Thoracic aorta (tissue), 2 donors: ENCODE results near the gene ZNF202. TPM values are rescaled to one million over a fixed set of nuclear protein-coding genes. Genes with fewer than 3 reads are reported as not detected.

Source experiments
- ATAC-seq: fragments of 150-250 bp; one replicate; pipeline ENCODE4 v1.8.0; 2017; ENCODE audit warnings: low read depth; ENCODE audit not compliant: insufficient number of reproducible peaks, low FRiP score
- DNase-seq: peaks from one replicate; pipeline ENCODE4 v3.0.0-alpha.2; 2020; ENCODE audit warnings: low spot score
- H3K27ac ChIP-seq, 2 donors: fragments of 200-600 bp; sonication (generic); 1 replicate in 1 of 2; 2 replicates in 1 of 2; pipeline ENCODE4 v1.5.1; 2016; ENCODE audit warnings: mild to moderate bottlenecking in 2 of 2, moderate library complexity in 2 of 2
- H3K27me3 ChIP-seq: fragments of 200-600 bp; sonication (generic); replicated peaks from 2 replicates; pipeline ENCODE4 v1.6.0; 2016; ENCODE audit warnings: mild to moderate bottlenecking; ENCODE audit not compliant: insufficient read depth
- H3K36me3 ChIP-seq: fragments of 200-600 bp; sonication (generic); one replicate; pipeline ENCODE4 v1.5.1; 2016
- H3K4me1 ChIP-seq, 2 donors: fragments of 200-600 bp; sonication (generic); 1 replicate in 1 of 2; 2 replicates in 1 of 2; pipeline versions ENCODE4 v1.5.1 to v1.6.0; 2016; ENCODE audit warnings: low read depth in 2 of 2, mild to moderate bottlenecking in 1 of 2; ENCODE audit not compliant: control insufficient read depth in 1 of 2
- H3K4me3 ChIP-seq: fragments of 200-600 bp; sonication (generic); 2 replicates; pipeline ENCODE4 v1.5.1; 2016; ENCODE audit warnings: mild to moderate bottlenecking
- H3K9me3 ChIP-seq: fragments of 200-600 bp; sonication (generic); 2 replicates; pipeline ENCODE4 v1.5.1; 2016
- CTCF ChIP-seq: fragments of 200-600 bp; sonication (generic); IDR thresholded peaks from one replicate; pipeline ENCODE4 v1.5.1; 2019; ENCODE audit warnings: antibody characterized with exemption
- total RNA-seq, 2 donors: library from RNA; depleted of rRNA; stranded (reverse); fragments of >200 nt; gene quantifications; one replicate each; pipeline versions ENCODE4 v1.1.0 to v1.2.3, GENCODE V29; 2016

Gene ZNF202
- total RNA-seq, 2 donors from 2014 or later, result 3.9 to 10.9 TPM

- H3K4me1 ChIP-seq, result no peaks in the 10 kb centered on the region
- ATAC-seq (no peak), DNase-seq (no peak)
- H3K27ac ChIP-seq, result no peak overlapping the region
- no peaks in the 10 kb centered on the region for H3K27me3 ChIP-seq
- H3K36me3 ChIP-seq, result no peaks in the 10 kb centered on the region
- no peak for TF ChIP-seq CTCF
- no peak overlapping the region for H3K4me3 ChIP-seq
- H3K9me3 ChIP-seq, result no peaks in the 10 kb centered on the region
Observed at GRCh38 chr11:123692961-123693360, 48.5 kb downstream of the ZNF202 start.

DNA sequence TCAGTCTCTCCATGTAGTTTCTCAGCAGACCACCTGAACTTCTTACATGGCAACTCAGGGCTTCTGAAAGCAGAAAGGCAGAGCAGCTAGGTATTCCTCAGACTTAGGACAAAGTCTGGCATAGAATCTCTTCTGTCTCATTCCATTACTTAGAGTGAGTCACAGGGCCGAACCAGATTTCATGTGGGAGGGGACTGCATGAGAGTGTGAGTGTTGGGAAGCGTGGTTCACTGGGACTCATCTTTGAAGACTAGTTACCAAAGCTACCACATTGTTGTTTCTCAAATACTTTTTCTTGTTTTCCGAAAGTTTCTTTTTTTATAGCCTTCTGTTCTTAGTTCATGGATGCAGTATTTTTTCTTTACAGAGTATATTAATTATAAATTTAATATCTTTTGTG is 51.0 kb downstream of the ZNF202 start:
- TF ChIP-seq CTCF, result no peak
- no peaks in the 10 kb centered on the region for H3K4me1 ChIP-seq
- no peak for DNase-seq
- no peak overlapping the region for H3K4me3 ChIP-seq
- no peak overlapping the region for H3K27ac ChIP-seq
- no peaks in the 10 kb centered on the region for H3K27me3 ChIP-seq
- no peaks in the 10 kb centered on the region for H3K9me3 ChIP-seq
- no peak for ATAC-seq
- no peaks in the 10 kb centered on the region for H3K36me3 ChIP-seq

- DNase-seq, result no peak
- no peak for ATAC-seq
- H3K36me3 ChIP-seq, result no peaks in the 10 kb centered on the region
- no peaks in the 10 kb centered on the region for H3K4me1 ChIP-seq
- no peak for TF ChIP-seq CTCF
- no peak overlapping the region for H3K4me3 ChIP-seq
- H3K27ac ChIP-seq, result no peak overlapping the region
- H3K27me3 ChIP-seq, result no peaks in the 10 kb centered on the region
- no peaks in the 10 kb centered on the region for H3K9me3 ChIP-seq
Observed at GRCh38 chr11:123684601-123685000, 56.9 kb downstream of the ZNF202 start.

DNA sequence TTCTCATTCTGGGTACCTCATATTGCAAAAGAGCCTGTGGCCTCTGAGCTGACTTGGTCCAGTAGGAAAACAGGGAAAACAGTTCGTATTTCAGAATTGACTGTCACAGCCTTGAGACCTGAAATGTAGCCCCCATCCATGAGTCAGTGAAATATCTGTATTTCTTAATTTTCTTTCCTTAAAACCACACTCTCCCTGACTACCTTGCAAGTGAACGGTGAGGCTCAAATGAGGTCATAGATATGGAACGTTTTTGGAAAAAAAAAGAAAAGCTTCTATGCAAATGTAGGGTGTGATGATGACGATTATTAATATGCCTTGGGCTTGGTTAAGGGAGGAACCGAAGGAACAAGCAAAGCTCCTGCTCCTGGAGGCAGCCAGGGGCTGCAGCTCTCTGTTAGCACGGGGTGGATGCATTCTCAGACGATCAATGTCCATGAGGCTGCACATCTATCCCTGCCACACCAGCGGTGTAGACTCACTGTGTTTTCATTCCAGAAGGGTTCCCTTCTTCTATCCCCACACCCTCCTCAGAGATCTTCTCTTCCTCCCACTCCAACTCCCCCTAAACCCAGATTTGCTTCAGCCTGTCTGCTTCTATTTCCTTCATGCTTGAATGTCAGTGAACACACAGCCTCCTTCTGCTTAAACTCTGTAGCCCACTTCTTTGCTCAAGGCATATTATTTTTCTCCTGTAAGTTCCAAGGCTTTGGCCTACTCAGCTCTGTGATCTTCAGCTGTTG is 57.9 kb downstream of the ZNF202 start:
- H3K4me1 ChIP-seq, result no peaks in the 10 kb centered on the region
- ATAC-seq, result no peak
- no peaks in the 10 kb centered on the region for H3K27me3 ChIP-seq
- no peaks in the 10 kb centered on the region for H3K9me3 ChIP-seq
- DNase-seq, result no peak
- H3K36me3 ChIP-seq, result no peaks in the 10 kb centered on the region
- TF ChIP-seq CTCF, result no peak
- H3K27ac ChIP-seq, result no peak overlapping the region
- no peak overlapping the region for H3K4me3 ChIP-seq

GRCh38 chr11:123682696-123683410 is 58.6 kb downstream of the ZNF202 start:
- Histone ChIP-seq H3K4me3 (no peak overlapping the region), H3K27me3 (no peaks in the 10 kb centered on the region), H3K36me3 (no peaks in the 10 kb centered on the region), H3K4me1 (no peaks in the 10 kb centered on the region), H3K27ac (no peak overlapping the region), H3K9me3 (no peaks in the 10 kb centered on the region)
- DNase-seq (no peak), ATAC-seq (no peak)
- no peak for TF ChIP-seq CTCF
